Measurements from ENCODE around the gene CELSR1. TPM values are rescaled to one million over a fixed set of nuclear protein-coding genes. Genes with fewer than 3 reads are reported as not detected.

CELSR1 gene
- total RNA-seq, 1 experiment from 2014 or later, result 22.6 TPM

DNA sequence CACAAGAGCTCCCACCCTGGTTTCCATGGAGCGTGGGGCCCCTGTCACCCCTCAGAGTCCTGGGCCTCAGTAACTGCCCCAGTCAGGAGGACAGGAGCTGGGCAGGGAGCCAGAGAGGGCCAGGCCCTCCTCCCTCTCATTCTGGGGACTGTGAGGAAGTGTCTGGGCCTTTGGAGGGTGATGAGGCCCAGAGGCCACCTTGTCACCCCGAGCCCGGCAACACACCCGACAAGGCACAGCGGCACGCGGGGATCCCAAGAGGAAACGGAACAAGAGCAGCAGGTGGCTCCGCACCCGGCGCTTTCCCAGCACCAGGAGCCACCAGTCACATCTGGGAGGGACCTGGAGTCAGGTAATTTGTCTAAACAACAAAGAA is 72.1 kb downstream of the CELSR1 start:
- Histone ChIP-seq H4K20me1 (ENCODE audit: control insufficient read depth, insufficient read depth, insufficient read length) (no peaks in the 10 kb centered on the region), H2BK12ac (ENCODE audit: insufficient read length, low read depth, low read length) (no peak overlapping the region), H3K27me3 (ENCODE audit: insufficient read depth, low read length) (no peaks in the 10 kb centered on the region), H2BK120ac (ENCODE audit: low read depth, low read length, poor library complexity, severe bottlenecking) (no peak overlapping the region), H3K23ac (ENCODE audit: insufficient read length, low read depth, low read length) (no peak overlapping the region), H4K8ac (replicated peaks; ENCODE audit: insufficient read length, low read depth, low read length) (no peak overlapping the region), H2BK20ac (ENCODE audit: low read depth, low read length, poor library complexity, severe bottlenecking) (no peak overlapping the region), H3T11ph (ENCODE audit: low read length) (no peak overlapping the region), H3K4me1 (ENCODE audit: insufficient read depth, low read length) (no peaks in the 10 kb centered on the region), H4K5ac (ENCODE audit: insufficient read length, low read depth, low read length) (no peak overlapping the region), H3K9ac (ENCODE audit: extremely low read depth, insufficient read length, low read length) (no peak overlapping the region), H3K9me3 (ENCODE audit: control insufficient read depth, low read depth, low read length) (no peaks in the 10 kb centered on the region), H3K56ac (ENCODE audit: insufficient read length, low read depth, low read length) (no peak overlapping the region), H2BK15ac (ENCODE audit: low read depth, low read length) (no peak overlapping the region), H3K4me2 (ENCODE audit: insufficient read depth, insufficient read length, low read length) (no peak overlapping the region), H3K27ac (ENCODE audit: insufficient read length, low read depth, low read length) (no peak overlapping the region), H4K91ac (ENCODE audit: insufficient read length, low read depth, low read length) (no peak overlapping the region), H2AFZ (ENCODE audit: low read length) (no peak overlapping the region), H2BK5ac (ENCODE audit: insufficient read length, low read length) (no peak overlapping the region), H3K79me2 (ENCODE audit: insufficient read depth, low read length) (no peaks in the 10 kb centered on the region), H3K14ac (ENCODE audit: insufficient read depth, low read length) (no peak overlapping the region), H3K23me2 (ENCODE audit: insufficient read length, low read depth, low read length, poor library complexity, severe bottlenecking) (no peaks in the 10 kb centered on the region), H2AK5ac (ENCODE audit: insufficient read length, low read length) (no peak overlapping the region), H3K4ac (ENCODE audit: low read depth, low read length) (no peak overlapping the region), H3K79me1 (ENCODE audit: insufficient read depth, low read depth, low read length, poor library complexity, severe bottlenecking) (no peaks in the 10 kb centered on the region), H3K18ac (ENCODE audit: insufficient read length, low read depth, low read length) (no peak overlapping the region)
- Mint-ChIP-seq H3K9me3 (peaks cover 4 to 8% of the 10 kb centered on the region in 2 experiments; a peak in 3 of 5 replicates), H3K27ac (no peak overlapping the region), H3K4me3 (no peak overlapping the region), H3K27me3 (ENCODE audit: low read depth) (no peaks in the 10 kb centered on the region), H3K4me1 (peaks cover 4 to 11% of the 10 kb centered on the region in 2 experiments; a peak in 2 of 4 replicates), H3K36me3 (ENCODE audit: insufficient read depth in 1 of 3, low read depth in 3 of 3) (peaks cover 1 to 18% (median 17%) of the 10 kb centered on the region in 3 experiments; a peak in 6 of 7 replicates)
- TF ChIP-seq, protein P1, sequence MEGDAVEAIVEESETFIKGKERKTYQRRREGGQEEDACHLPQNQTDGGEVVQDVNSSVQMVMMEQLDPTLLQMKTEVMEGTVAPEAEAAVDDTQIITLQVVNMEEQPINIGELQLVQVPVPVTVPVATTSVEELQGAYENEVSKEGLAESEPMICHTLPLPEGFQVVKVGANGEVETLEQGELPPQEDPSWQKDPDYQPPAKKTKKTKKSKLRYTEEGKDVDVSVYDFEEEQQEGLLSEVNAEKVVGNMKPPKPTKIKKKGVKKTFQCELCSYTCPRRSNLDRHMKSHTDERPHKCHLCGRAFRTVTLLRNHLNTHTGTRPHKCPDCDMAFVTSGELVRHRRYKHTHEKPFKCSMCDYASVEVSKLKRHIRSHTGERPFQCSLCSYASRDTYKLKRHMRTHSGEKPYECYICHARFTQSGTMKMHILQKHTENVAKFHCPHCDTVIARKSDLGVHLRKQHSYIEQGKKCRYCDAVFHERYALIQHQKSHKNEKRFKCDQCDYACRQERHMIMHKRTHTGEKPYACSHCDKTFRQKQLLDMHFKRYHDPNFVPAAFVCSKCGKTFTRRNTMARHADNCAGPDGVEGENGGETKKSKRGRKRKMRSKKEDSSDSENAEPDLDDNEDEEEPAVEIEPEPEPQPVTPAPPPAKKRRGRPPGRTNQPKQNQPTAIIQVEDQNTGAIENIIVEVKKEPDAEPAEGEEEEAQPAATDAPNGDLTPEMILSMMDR (conservative IDR thresholded peaks at IDR 0.05), result no peak
- DNase-seq, result no peak
- WGBS (ENCODE audit: extremely low coverage, insufficient read length, low lambda C conversion rate), result no CpG with 5 or more reads among the region's 11 CpGs

All from H9 (cell line).